ENCODE results near the gene GPRIN3.

GPRIN3 gene

GRCh38 chr4:89293299-89293698, 14.3 kb downstream of the GPRIN3 start:
- no peak for TF ChIP-seq CTCF (conservative IDR thresholded peaks at IDR 0.05)
- no peak for TF ChIP-seq ZFX (IDR thresholded peaks at IDR 0.05)
- H3K27ac ChIP-seq: no peak overlapping the region

- TF ChIP-seq ZFX (IDR thresholded peaks at IDR 0.05) (no peak), CTCF (conservative IDR thresholded peaks at IDR 0.05) (no peak)
- no peak overlapping the region for H3K27ac ChIP-seq
Observed at GRCh38 chr4:89290727-89291516, 16.7 kb downstream of the GPRIN3 start.

- no peak overlapping the region for H3K27ac ChIP-seq
Observed at GRCh38 chr4:89289312-89289711, 18.3 kb downstream of the GPRIN3 start.

GRCh38 chr4:89288430-89288829, 19.2 kb downstream of the GPRIN3 start:
- TF ChIP-seq CTCF (conservative IDR thresholded peaks at IDR 0.05): no peak
- H3K27ac ChIP-seq: no peak overlapping the region

More at GRCh38 chr4:89289312-89289711, 18.3 kb downstream of the GPRIN3 start:
- TF ChIP-seq ZFX (IDR thresholded peaks at IDR 0.05) (no peak), CTCF (conservative IDR thresholded peaks at IDR 0.05) (no peak)

GRCh38 chr4:89287945-89288344, 19.7 kb downstream of the GPRIN3 start:
- no peak for TF ChIP-seq CTCF (conservative IDR thresholded peaks at IDR 0.05)
- no peak for TF ChIP-seq ZFX (IDR thresholded peaks at IDR 0.05)
- no peak overlapping the region for H3K27ac ChIP-seq

- no peak overlapping the region for H3K27ac ChIP-seq
- TF ChIP-seq ZFX (IDR thresholded peaks at IDR 0.05) (no peak), CTCF (conservative IDR thresholded peaks at IDR 0.05) (no peak)
Observed at GRCh38 chr4:89285745-89286144, 21.9 kb downstream of the GPRIN3 start.

GRCh38 chr4:89284828-89285227, 22.8 kb downstream of the GPRIN3 start:
- TF ChIP-seq CTCF (conservative IDR thresholded peaks at IDR 0.05) (no peak), ZFX (IDR thresholded peaks at IDR 0.05) (no peak)
- no peak overlapping the region for H3K27ac ChIP-seq
